SK-N-SH treated with all-trans-retinoic acid at 6 μM for 48 hours (cell line): Measurements from ENCODE around the gene HSPA9.

ENCODE experiments used
- ATAC-seq: fragments of 200-7000 bp; cut with Tn5 transposase; 3 replicates; pipeline ENCODE4 v1.9.1; 2020; ENCODE audit warnings: mild to moderate bottlenecking, moderate library complexity
- ARNTL ChIP-seq: fragments of 450-650 bp; formaldehyde crosslinking; IDR thresholded peaks from 2 replicates; pipeline ENCODE4 v1.5.0; 2020; ENCODE audit warnings: low read depth, mild to moderate bottlenecking, moderate library complexity, borderline replicate concordance
- BACH2 ChIP-seq: fragments of 250-450 bp; sonication (Bioruptor Pico); IDR thresholded peaks from 2 replicates; pipeline ENCODE4 v1.9.0; 2021; ENCODE audit warnings: mild to moderate bottlenecking, borderline replicate concordance
- CREB5 ChIP-seq: fragments of 250-450 bp; sonication (Bioruptor Pico); IDR thresholded peaks from 2 replicates; pipeline ENCODE4 v1.5.1; 2020; ENCODE audit warnings: low read depth, mild to moderate bottlenecking, moderate library complexity
- CSDC2 ChIP-seq: fragments of 250-450 bp; sonication (Bioruptor Pico); IDR thresholded peaks from 2 replicates; pipeline ENCODE4 v1.5.0; 2020; ENCODE audit warnings: mild to moderate bottlenecking, moderate library complexity
- CSRNP3 ChIP-seq: fragments of 250-450 bp; sonication (Bioruptor Pico); IDR thresholded peaks from 2 replicates; pipeline ENCODE4 v1.5.1; 2021; ENCODE audit warnings: mild to moderate bottlenecking, moderate library complexity
- ESRRG ChIP-seq: fragments of 250-450 bp; sonication (Bioruptor Pico); IDR thresholded peaks from 2 replicates; pipeline ENCODE4 v1.6.1; 2021; ENCODE audit warnings: mild to moderate bottlenecking
- ISL1 ChIP-seq: fragments of 250-450 bp; sonication (Bioruptor Pico); IDR thresholded peaks from 2 replicates; pipeline ENCODE4 v2.1.2; 2022; ENCODE audit warnings: mild to moderate bottlenecking, moderate library complexity
- OSR1 ChIP-seq: fragments of 250-450 bp; sonication (Bioruptor Pico); IDR thresholded peaks from 2 replicates; pipeline ENCODE4 v1.8.0; 2022; ENCODE audit warnings: moderate library complexity, mild to moderate bottlenecking, inconsistent platforms
- POU6F1 ChIP-seq: fragments of 250-450 bp; sonication (Bioruptor Pico); IDR thresholded peaks from 2 replicates; pipeline ENCODE4 v1.8.0; 2021; ENCODE audit warnings: low read depth, mild to moderate bottlenecking, moderate library complexity, borderline replicate concordance
- PPARA ChIP-seq: fragments of 250-450 bp; sonication (Bioruptor Pico); IDR thresholded peaks from 2 replicates; pipeline ENCODE4 v1.5.0; 2020; ENCODE audit warnings: mild to moderate bottlenecking, borderline replicate concordance
- RARB ChIP-seq: fragments of 250-450 bp; sonication (Bioruptor Pico); IDR thresholded peaks from 2 replicates; pipeline ENCODE4 v1.8.0; 2021; ENCODE audit warnings: mild to moderate bottlenecking, moderate library complexity
- SNAI2 ChIP-seq: fragments of 250-450 bp; sonication (Bioruptor Pico); IDR thresholded peaks from 2 replicates; pipeline ENCODE4 v1.5.0; 2020; ENCODE audit warnings: mild to moderate bottlenecking, moderate library complexity
- TCF4 ChIP-seq: fragments of 250-450 bp; sonication (Bioruptor Pico); IDR thresholded peaks from 2 replicates; pipeline ENCODE4 v1.8.0; 2021; ENCODE audit warnings: mild to moderate bottlenecking, moderate library complexity, borderline replicate concordance
- TOX ChIP-seq: fragments of 250-450 bp; sonication (Bioruptor Pico); IDR thresholded peaks from 2 replicates; pipeline ENCODE4 v1.8.0; 2021; ENCODE audit warnings: mild to moderate bottlenecking, moderate library complexity, borderline replicate concordance
- TSHZ2 ChIP-seq: fragments of 250-450 bp; sonication (Bioruptor Pico); IDR thresholded peaks from 2 replicates; pipeline ENCODE4 v1.5.0; 2020; ENCODE audit warnings: mild to moderate bottlenecking, moderate library complexity
- ZFP3 ChIP-seq: fragments of 250-450 bp; sonication (Bioruptor Pico); IDR thresholded peaks from 2 replicates; pipeline ENCODE4 v1.5.0; 2020; ENCODE audit warnings: mild to moderate bottlenecking, moderate library complexity
- ZNF565 ChIP-seq: fragments of 450-650 bp; formaldehyde crosslinking; conservative IDR thresholded peaks from 2 replicates; pipeline ENCODE4 v1.5.0; 2020; ENCODE audit warnings: low read depth, mild to moderate bottlenecking, moderate library complexity
- ZNF8 ChIP-seq: fragments of 450-650 bp; formaldehyde crosslinking; IDR thresholded peaks from 2 replicates; pipeline ENCODE4 v1.5.0; 2020; ENCODE audit warnings: mild to moderate bottlenecking, moderate library complexity

Gene HSPA9

GRCh38 chr5:138574744-138575193 is 432 bp downstream of the HSPA9 start:
- peak; percentile 34 for ATAC-seq
- TF ChIP-seq PPARA, result no peak
- TF ChIP-seq TSHZ2 (CRISPR knock-in tag), result no peak
- no peak for TF ChIP-seq ESRRG (CRISPR knock-in tag)
- no peak for TF ChIP-seq ZNF565 (CRISPR knock-in tag)
- no peak for TF ChIP-seq CSRNP3 (CRISPR knock-in tag)
- no peak for TF ChIP-seq ISL1 (CRISPR knock-in tag)
- TF ChIP-seq ZFP3 (CRISPR knock-in tag), result no peak
- TF ChIP-seq RARB (CRISPR knock-in tag), result no peak
- no peak for TF ChIP-seq CREB5
- no peak for TF ChIP-seq CSDC2 (CRISPR knock-in tag)
- TF ChIP-seq ZNF8 (CRISPR knock-in tag), result no peak
- TF ChIP-seq POU6F1 (CRISPR knock-in tag), result no peak
- no peak for TF ChIP-seq TOX (CRISPR knock-in tag)
- no peak for TF ChIP-seq ARNTL (CRISPR knock-in tag)
- no peak for TF ChIP-seq OSR1 (CRISPR knock-in tag)
- no peak for TF ChIP-seq SNAI2 (CRISPR knock-in tag)
- TF ChIP-seq TCF4 (CRISPR knock-in tag), result no peak

GRCh38 chr5:138573949-138574670 is 1.1 kb downstream of the HSPA9 start:
- no peak for TF ChIP-seq ARNTL (CRISPR knock-in tag)
- no peak for TF ChIP-seq CREB5
- ATAC-seq, result no peak

- TF ChIP-seq BACH2 (CRISPR knock-in tag) (no peak), TCF4 (CRISPR knock-in tag) (no peak), POU6F1 (CRISPR knock-in tag) (no peak)
- TF ChIP-seq, all 23 proteins: peak for 0
- ATAC-seq, result no peak
These were observed 2.0 kb downstream of the HSPA9 start for GRCh38 chr5:138573223-138573622.
